Measurements from ENCODE around the gene SMAD6. TPM values are rescaled to one million over a fixed set of nuclear protein-coding genes. Genes with fewer than 3 reads are reported as not detected.

SMAD6 gene
- total and polyA plus RNA-seq, 9 of the 15 experiments (the other 6 are each of a cell fraction or from before 2014, with no cell fraction given): 0.10 to 15.5 (median 3.7) TPM

- TF ChIP-seq CHD7 (IDR thresholded peaks at IDR 0.05; ENCODE audit: low read depth, low read length) (no peak), WHSC1 (IDR thresholded peaks at IDR 0.05; ENCODE audit: low read length) (no peak), NR2C2 (CRISPR knock-in tag; IDR thresholded peaks at IDR 0.05) (no peak), NR2C2 (tag; IDR thresholded peaks at IDR 0.05) (no peak), SRSF9 (IDR thresholded peaks at IDR 0.05; ENCODE audit: borderline replicate concordance, low read depth, low read length) (no peak), NCOA1 (IDR thresholded peaks at IDR 0.05; ENCODE audit: low read depth) (no peak), CBX2 (IDR thresholded peaks at IDR 0.05; ENCODE audit: insufficient read depth, low read length, poor library complexity, severe bottlenecking) (no peak), ZNF143 (CRISPR knock-in tag; IDR thresholded peaks at IDR 0.05) (no peak), GABPB1 (CRISPR knock-in tag; IDR thresholded peaks at IDR 0.05) (no peak), VEZF1 (CRISPR knock-in tag; IDR thresholded peaks at IDR 0.05) (no peak), ZNF436 (CRISPR knock-in tag; IDR thresholded peaks at IDR 0.05) (0 out of 2 replicates have a peak, but pooled peaks have one; percentile 5), ZFP36 (IDR thresholded peaks at IDR 0.05; ENCODE audit: low read depth, low read length, partially characterized antibody) (peak; percentile 97), KDM1A (IDR thresholded peaks at IDR 0.05) (0 out of 4 replicates have a peak, but pooled peaks of 1 of the 2 experiments have one; percentile 12), BRCA1 (IDR thresholded peaks at IDR 0.05) (no peak), BRCA1 (CRISPR knock-in tag; IDR thresholded peaks at IDR 0.05) (no peak), TAF15 (IDR thresholded peaks at IDR 0.05; ENCODE audit: low read depth, low read length) (no peak)
Measured at GRCh38 chr15:66730168-66731021, 28.4 kb downstream of the SMAD6 start (continued).

Measured in K562 (cell line).